GM12864 (cell line): ENCODE measurements around the gene TCF20.

Experiments used
- DNase-seq: peaks from one replicate; pipeline ENCODE4 v3.0.0-alpha.2; 2011; ENCODE audit warnings: low read depth
- H3K4me3 ChIP-seq: 2 replicates; pipeline ENCODE4 v1.5.1; 2011; ENCODE audit warnings: mild to moderate bottlenecking, low read depth, low read length, control low read depth
- TF ChIP-seq, protein P1 (sequence below): IDR thresholded peaks from 2 replicates; pipeline ENCODE4 v1.5.1; 2011; ENCODE audit warnings: low read depth, mild to moderate bottlenecking, moderate library complexity, low read length, control low read depth, inconsistent platforms; ENCODE audit errors: missing control alignments

Gene TCF20

DNA sequence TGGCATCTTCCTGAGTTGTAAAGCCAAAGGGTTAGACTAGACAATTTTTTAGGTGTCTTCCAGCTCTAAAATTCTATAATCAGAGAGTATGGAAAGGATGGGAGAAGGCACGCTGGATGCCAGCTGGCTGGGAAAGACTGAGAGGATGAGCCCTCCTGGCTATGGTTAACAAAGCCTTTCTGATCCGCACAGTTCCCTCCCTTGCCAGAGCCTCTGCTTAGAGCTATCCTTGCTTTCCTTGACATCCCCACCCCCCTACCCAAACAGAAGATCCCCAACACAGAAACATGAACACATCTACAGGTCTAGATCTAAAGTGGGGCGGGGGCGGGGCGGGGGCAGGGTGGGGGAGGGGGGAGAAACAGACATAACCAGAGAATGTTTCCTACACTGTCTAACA lies 6.5 kb downstream of the TCF20 start:
- TF ChIP-seq, protein P1, sequence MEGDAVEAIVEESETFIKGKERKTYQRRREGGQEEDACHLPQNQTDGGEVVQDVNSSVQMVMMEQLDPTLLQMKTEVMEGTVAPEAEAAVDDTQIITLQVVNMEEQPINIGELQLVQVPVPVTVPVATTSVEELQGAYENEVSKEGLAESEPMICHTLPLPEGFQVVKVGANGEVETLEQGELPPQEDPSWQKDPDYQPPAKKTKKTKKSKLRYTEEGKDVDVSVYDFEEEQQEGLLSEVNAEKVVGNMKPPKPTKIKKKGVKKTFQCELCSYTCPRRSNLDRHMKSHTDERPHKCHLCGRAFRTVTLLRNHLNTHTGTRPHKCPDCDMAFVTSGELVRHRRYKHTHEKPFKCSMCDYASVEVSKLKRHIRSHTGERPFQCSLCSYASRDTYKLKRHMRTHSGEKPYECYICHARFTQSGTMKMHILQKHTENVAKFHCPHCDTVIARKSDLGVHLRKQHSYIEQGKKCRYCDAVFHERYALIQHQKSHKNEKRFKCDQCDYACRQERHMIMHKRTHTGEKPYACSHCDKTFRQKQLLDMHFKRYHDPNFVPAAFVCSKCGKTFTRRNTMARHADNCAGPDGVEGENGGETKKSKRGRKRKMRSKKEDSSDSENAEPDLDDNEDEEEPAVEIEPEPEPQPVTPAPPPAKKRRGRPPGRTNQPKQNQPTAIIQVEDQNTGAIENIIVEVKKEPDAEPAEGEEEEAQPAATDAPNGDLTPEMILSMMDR: no peak
- no peak for DNase-seq

GRCh38 chr22:42262964-42263363 lies 7.5 kb downstream of the TCF20 start:
- DNase-seq: no peak
- TF ChIP-seq, protein P1: no peak
- H3K4me3 ChIP-seq: no peak overlapping the region

More for the DNA sequence above, 6.5 kb downstream of the TCF20 start:
- no peak overlapping the region for H3K4me3 ChIP-seq

- TF ChIP-seq, protein P1: no peak
- no peak overlapping the region for H3K4me3 ChIP-seq
- DNase-seq: no peak
Observed at GRCh38 chr22:42261296-42261695, 9.2 kb downstream of the TCF20 start.

DNA sequence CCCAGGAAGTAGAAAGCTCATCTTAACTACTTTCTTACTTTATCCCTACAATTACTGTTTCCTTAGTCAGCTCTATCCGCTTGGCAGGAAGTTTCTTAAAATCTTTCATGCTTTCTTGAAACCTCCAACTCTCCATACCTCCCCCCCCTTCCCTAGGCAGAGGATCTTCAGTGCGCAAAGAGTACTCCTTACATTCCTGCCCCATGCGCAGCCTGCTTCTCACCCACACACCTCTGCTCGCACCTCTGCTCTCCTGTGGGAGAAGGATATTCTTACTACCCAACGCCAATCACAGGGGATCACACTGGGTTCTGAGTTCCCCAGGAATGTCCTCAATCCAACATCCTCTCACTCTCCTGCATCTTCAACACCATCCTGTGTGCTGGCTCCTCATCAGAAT lies 12.3 kb downstream of the TCF20 start:
- TF ChIP-seq, protein P1: no peak
- DNase-seq: no peak
- H3K4me3 ChIP-seq: no peak overlapping the region

GRCh38 chr22:42257386-42257785 lies 13.1 kb downstream of the TCF20 start:
- DNase-seq: no peak
- TF ChIP-seq, protein P1: no peak
- H3K4me3 ChIP-seq: no peak overlapping the region

- TF ChIP-seq, protein P1: no peak
- no peak for DNase-seq
- H3K4me3 ChIP-seq: no peak overlapping the region
Observed at GRCh38 chr22:42256930-42257329, 13.5 kb downstream of the TCF20 start.

GRCh38 chr22:42256220-42256619 lies 14.2 kb downstream of the TCF20 start:
- H3K4me3 ChIP-seq: no peak overlapping the region
- TF ChIP-seq, protein P1: no peak
- DNase-seq: no peak
